PC-9 (cell line): ENCODE results near the gene RSPRY1. TPM values are rescaled to one million over a fixed set of nuclear protein-coding genes. Genes with fewer than 3 reads are reported as not detected.

Source experiments
- BruUV-seq: library from RNA; stranded (reverse); fragments of 400-500 nt; replicated peaks from 2 replicates; lab custom pipeline; 2021; lab: Mats Ljungman, UMichigan
- CTCF ChIA-PET: fragments of 300-600 bp; sonication (Branson Sonifier 250); formaldehyde crosslinking; loops from one replicate; lab custom pipeline; 2022; ENCODE audit warnings: antibody characterized with exemption; lab: Charles Lee
- POLR2A ChIA-PET: fragments of 300-600 bp; sonication (Branson Sonifier 250); formaldehyde crosslinking; loops from one replicate; lab custom pipeline; 2022; ENCODE audit warnings: antibody characterized with exemption; ENCODE audit not compliant: unreplicated experiment; lab: Charles Lee
- DNase-seq, 2 experiments: peaks; one replicate each; pipeline versions ENCODE4 v3.0.0 to v3.0.0-alpha.2; 2015 to 2022; ENCODE audit warnings: mixed read lengths in 1 of 2
- H2AFZ ChIP-seq: fragments of 200-600 bp; sonication (generic); 2 replicates; pipeline ENCODE4 v1.8.1; 2017; ENCODE audit warnings: antibody characterized with exemption
- H3F3A ChIP-seq: fragments of 200-600 bp; sonication (generic); 2 replicates; pipeline ENCODE4 v1.8.1; 2017; ENCODE audit warnings: antibody characterized with exemption, mild to moderate bottlenecking, low read depth; ENCODE audit not compliant: insufficient read depth
- H3K27ac ChIP-seq: fragments of 200-600 bp; sonication (generic); 2 replicates; pipeline ENCODE4 v1.6.1; 2016; ENCODE audit warnings: mixed run types
- H3K27me3 ChIP-seq: fragments of 200-600 bp; sonication (generic); 2 replicates; pipeline ENCODE4 v1.6.1; 2016; ENCODE audit warnings: low read depth, mixed run types; ENCODE audit not compliant: insufficient read depth
- H3K36me3 ChIP-seq: fragments of 200-600 bp; sonication (generic); 2 replicates; pipeline ENCODE4 v1.6.1; 2016; ENCODE audit warnings: low read depth, mixed run types
- H3K4me1 ChIP-seq: fragments of 200-600 bp; sonication (generic); replicated peaks from 2 replicates; pipeline ENCODE4 v1.6.1; 2016; ENCODE audit warnings: mixed run types; ENCODE audit not compliant: insufficient read depth
- H3K4me2 ChIP-seq: fragments of 200-600 bp; sonication (generic); 2 replicates; pipeline ENCODE4 v1.6.1; 2017; ENCODE audit warnings: mixed run types
- H3K4me3 ChIP-seq: fragments of 200-600 bp; sonication (generic); 2 replicates; pipeline ENCODE4 v1.6.1; 2016; ENCODE audit warnings: mixed run types
- H3K79me2 ChIP-seq: fragments of 200-600 bp; sonication (generic); 2 replicates; pipeline ENCODE4 v1.6.1; 2017; ENCODE audit warnings: low read depth, mixed run types
- H3K9me2 ChIP-seq: fragments of 200-600 bp; sonication (generic); 2 replicates; pipeline ENCODE4 v1.8.1; 2017; ENCODE audit warnings: mild to moderate bottlenecking; ENCODE audit not compliant: insufficient read depth
- H3K9me3 ChIP-seq: fragments of 200-600 bp; sonication (generic); 2 replicates; pipeline ENCODE4 v1.8.1; 2016; ENCODE audit warnings: low read depth; ENCODE audit not compliant: insufficient read depth
- H4K20me1 ChIP-seq: fragments of 200-600 bp; sonication (generic); 2 replicates; pipeline ENCODE4 v1.8.1; 2017; ENCODE audit not compliant: insufficient read depth
- CTCF ChIP-seq: fragments of 200-600 bp; sonication (generic); conservative IDR thresholded peaks from 2 replicates; pipeline ENCODE4 v1.6.1; 2017; ENCODE audit warnings: mixed run types, antibody characterized with exemption, mild to moderate bottlenecking, moderate library complexity
- EZH2 ChIP-seq: fragments of 200-600 bp; sonication (generic); IDR thresholded peaks from 2 replicates; pipeline ENCODE4 v1.8.0; 2017; ENCODE audit warnings: antibody characterized with exemption, low read depth
- intact Hi-C: fragments of 100-400 bp; cut with micrococcal nuclease; formaldehyde crosslinking; loops from one replicate; pipeline ENCODE4 v1.10.0; 2022; ENCODE audit not compliant: unreplicated experiment
- total RNA-seq: library from RNA; stranded (reverse); gene quantifications from 2 replicates; pipeline ENCODE4 v1.2.3, GENCODE V29; 2021

The RSPRY1 gene
- total RNA-seq, 1 experiment from 2014 or later = 26.3 TPM

GRCh38 chr16:57276596-57276995, 90.5 kb downstream of the RSPRY1 start:
- Histone ChIP-seq H3K9me2 (no peaks in the 10 kb centered on the region), H2AFZ (no peak overlapping the region), H3K4me2 (peak overlapping the region; percentile 26), H3K27me3 (no peaks in the 10 kb centered on the region), H3K36me3 (no peaks in the 10 kb centered on the region), H3F3A (peaks cover 50% of the 10 kb centered on the region), H3K27ac (peak overlapping the region; percentile 39; the same call in 1 of the 2 replicates), H3K9me3 (no peaks in the 10 kb centered on the region), H3K79me2 (no peaks in the 10 kb centered on the region), H4K20me1 (no peaks in the 10 kb centered on the region), H3K4me3 (no peak overlapping the region), H3K4me1 (peaks cover 49% of the 10 kb centered on the region)
- no peak for TF ChIP-seq CTCF
- no peak for TF ChIP-seq EZH2
- ChIA-PET CTCF (interaction anchor here (0.7 kb wide), 1 partner anchor 104 kb away, joined by 10 read pairs; no protein-coding TSS in a partner anchor), POLR2A (no interaction called here)
- intact Hi-C loops = loop anchor here (2.0 kb wide), 1 partner anchor 24 kb away; no protein-coding TSS in a partner anchor
- DNase-seq = no peak
- no TSS peak for BruUV-seq

- no peaks in the 10 kb centered on the region for H3K79me2 ChIP-seq
- H3K9me2 ChIP-seq = no peaks in the 10 kb centered on the region
- POLR2A ChIA-PET = interaction anchor here (0.7 kb wide), 1 partner anchor 164 kb away, joined by 3 read pairs; no protein-coding TSS in a partner anchor
- H4K20me1 ChIP-seq = no peaks in the 10 kb centered on the region
- CTCF ChIA-PET = interaction anchor here (0.5 to 0.6 kb wide), 2 partner anchors 159 to 669 kb away, joined by 3 to 9 read pairs; no protein-coding TSS in a partner anchor
- TF ChIP-seq CTCF = no peak
- no peaks in the 10 kb centered on the region for H3K27me3 ChIP-seq
- no TSS peak for BruUV-seq
- peak; percentile 92 to 97 for DNase-seq
- H3K4me2 ChIP-seq = peak overlapping the region; percentile 37
- H3K4me1 ChIP-seq = peaks cover 49% of the 10 kb centered on the region
- no peaks in the 10 kb centered on the region for H3K9me3 ChIP-seq
- no peak overlapping the region for H3K4me3 ChIP-seq
- intact Hi-C loops = loop anchor here (1.0 to 2.0 kb wide), 2 partner anchors 15 to 23 kb away; no protein-coding TSS in a partner anchor
- H3K27ac ChIP-seq = peak overlapping the region; percentile 39; the same call in 1 of the 2 replicates
- no peaks in the 10 kb centered on the region for H3K36me3 ChIP-seq
- H2AFZ ChIP-seq = no peak overlapping the region
- peaks cover 51% of the 10 kb centered on the region for H3F3A ChIP-seq
Observed at GRCh38 chr16:57277586-57277985, 91.5 kb downstream of the RSPRY1 start.

DNA sequence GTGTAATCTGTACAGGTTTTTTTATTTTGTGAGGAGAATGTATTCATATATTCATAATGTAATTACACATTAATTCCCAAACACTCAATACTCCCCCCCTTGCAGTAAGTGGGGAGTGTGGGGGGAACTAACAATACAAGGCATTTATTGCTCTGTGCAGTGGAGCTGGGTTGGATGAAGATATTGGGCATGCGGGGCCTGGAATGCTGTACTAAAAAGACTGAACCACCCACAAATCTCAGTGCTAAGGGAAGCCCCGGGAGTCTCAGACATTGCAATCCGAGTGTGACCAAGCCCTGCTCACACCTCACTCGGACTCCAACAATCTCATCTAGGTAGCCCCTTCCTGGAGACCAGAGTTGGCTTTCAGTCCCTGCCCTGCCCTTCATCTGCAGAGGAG, 92.4 kb downstream of the RSPRY1 start:
- peaks cover 49% of the 10 kb centered on the region for H3K4me1 ChIP-seq
- H3K9me2 ChIP-seq = no peaks in the 10 kb centered on the region
- H3K79me2 ChIP-seq = no peaks in the 10 kb centered on the region
- H3K9me3 ChIP-seq = no peaks in the 10 kb centered on the region
- H2AFZ ChIP-seq = no peak overlapping the region
- intact Hi-C loops = no loop called here
- H3K36me3 ChIP-seq = no peaks in the 10 kb centered on the region
- BruUV-seq = no TSS peak
- no peak overlapping the region for H3K27ac ChIP-seq
- no peak for DNase-seq
- TF ChIP-seq EZH2 (no peak), CTCF (no peak)
- ChIA-PET POLR2A (no interaction called here), CTCF (no interaction called here)
- peaks cover 57% of the 10 kb centered on the region for H3F3A ChIP-seq
- no peaks in the 10 kb centered on the region for H3K27me3 ChIP-seq
- no peaks in the 10 kb centered on the region for H4K20me1 ChIP-seq
- H3K4me2 ChIP-seq = no peak overlapping the region
- H3K4me3 ChIP-seq = no peak overlapping the region
